GM12892 (cell line): Measurements from ENCODE around the gene DOCK9.

ENCODE experiments used
- POLR2A ChIP-seq: IDR thresholded peaks from 2 replicates; pipeline ENCODE4 v1.6.1; 2011; ENCODE audit warnings: low read depth, low read length, control low read depth
- POLR2AphosphoS5 ChIP-seq: IDR thresholded peaks from 2 replicates; pipeline ENCODE4 v1.6.1; 2011; ENCODE audit warnings: low read depth, low read length, control low read depth

DNA sequence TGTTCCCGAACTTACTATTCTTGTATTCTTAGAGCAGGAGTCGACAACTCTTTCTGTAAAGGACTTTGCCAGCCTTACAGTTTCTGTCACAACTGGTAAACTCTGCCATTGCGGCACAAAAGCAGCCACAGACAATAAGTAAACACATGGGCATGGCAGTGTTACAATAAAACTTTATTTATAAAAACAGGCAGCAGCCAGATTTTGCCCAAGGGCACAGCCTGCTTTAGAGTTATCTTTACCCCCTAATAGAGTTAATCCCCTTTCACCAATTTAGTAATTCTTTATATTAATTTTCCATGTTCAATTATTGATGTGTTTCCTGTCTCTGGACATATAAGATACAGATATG, 19.4 kb downstream of the DOCK9 start:
- no peak for TF ChIP-seq POLR2A
- TF ChIP-seq POLR2AphosphoS5 = no peak
